Mammary epithelial cell (primary cell): Measurements from ENCODE around the gene RUNX1.

Experiments
- EZH2 ChIP-seq: IDR thresholded peaks from 2 replicates; pipeline ENCODE4 v1.6.1; 2012; ENCODE audit warnings: low read length, inconsistent platforms, borderline replicate concordance
- TF ChIP-seq, protein P1 (sequence below), 2 donors: IDR thresholded peaks in 1 of 2; conservative IDR thresholded peaks in 1 of 2; 2 replicates each; pipeline ENCODE4 v1.5.1; 2011 to 2012; ENCODE audit warnings: inconsistent platforms in 2 of 2, low read length in 2 of 2, mild to moderate bottlenecking in 2 of 2, control low read depth in 1 of 2, low read depth in 1 of 2; ENCODE audit not compliant: insufficient read depth in 1 of 2; ENCODE audit errors: extremely low read depth in 1 of 2

DNA sequence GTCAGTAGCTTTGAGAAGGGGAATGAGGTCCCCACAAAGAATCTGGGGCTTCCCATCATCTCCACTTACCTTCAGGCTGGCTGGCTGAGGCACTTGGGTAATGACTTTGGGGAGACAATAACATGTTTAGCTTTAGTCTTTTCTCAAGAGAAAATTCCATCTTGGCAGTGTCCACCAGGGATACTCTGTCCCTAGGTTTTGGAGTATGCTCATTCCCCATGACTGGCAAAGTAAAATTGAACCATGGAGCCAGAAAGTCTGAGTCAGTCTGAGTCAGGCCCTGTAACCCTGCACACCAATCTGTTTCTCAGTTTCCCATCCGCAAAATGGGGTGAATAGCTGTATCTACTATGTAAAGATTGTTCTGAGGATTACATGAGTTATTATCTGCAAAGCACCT is 28.2 kb downstream of the RUNX1 start:
- TF ChIP-seq, protein P1, sequence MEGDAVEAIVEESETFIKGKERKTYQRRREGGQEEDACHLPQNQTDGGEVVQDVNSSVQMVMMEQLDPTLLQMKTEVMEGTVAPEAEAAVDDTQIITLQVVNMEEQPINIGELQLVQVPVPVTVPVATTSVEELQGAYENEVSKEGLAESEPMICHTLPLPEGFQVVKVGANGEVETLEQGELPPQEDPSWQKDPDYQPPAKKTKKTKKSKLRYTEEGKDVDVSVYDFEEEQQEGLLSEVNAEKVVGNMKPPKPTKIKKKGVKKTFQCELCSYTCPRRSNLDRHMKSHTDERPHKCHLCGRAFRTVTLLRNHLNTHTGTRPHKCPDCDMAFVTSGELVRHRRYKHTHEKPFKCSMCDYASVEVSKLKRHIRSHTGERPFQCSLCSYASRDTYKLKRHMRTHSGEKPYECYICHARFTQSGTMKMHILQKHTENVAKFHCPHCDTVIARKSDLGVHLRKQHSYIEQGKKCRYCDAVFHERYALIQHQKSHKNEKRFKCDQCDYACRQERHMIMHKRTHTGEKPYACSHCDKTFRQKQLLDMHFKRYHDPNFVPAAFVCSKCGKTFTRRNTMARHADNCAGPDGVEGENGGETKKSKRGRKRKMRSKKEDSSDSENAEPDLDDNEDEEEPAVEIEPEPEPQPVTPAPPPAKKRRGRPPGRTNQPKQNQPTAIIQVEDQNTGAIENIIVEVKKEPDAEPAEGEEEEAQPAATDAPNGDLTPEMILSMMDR (conservative IDR thresholded peaks at IDR 0.05 in 1 of 2, IDR thresholded peaks at IDR 0.05 in 1 of 2; ENCODE audit: extremely low read depth in 1 of 2, insufficient read depth in 1 of 2, low read depth in 1 of 2, low read length in 2 of 2): no peak
- no peak for TF ChIP-seq EZH2
